Testis (tissue), 3 donors: Measurements from ENCODE around the gene GUCA1C. TPM values are rescaled to one million over a fixed set of nuclear protein-coding genes. Genes with fewer than 3 reads are reported as not detected.

Experiments used
- DNase-seq: peaks from one replicate; pipeline ENCODE4 v3.0.0-alpha.2; 2019
- H3K27ac ChIP-seq, 2 donors: fragments of 200-600 bp; sonication (generic); one replicate each; pipeline ENCODE4 v1.5.1; 2019
- H3K27me3 ChIP-seq: fragments of 200-600 bp; sonication (generic); one replicate; pipeline ENCODE4 v1.5.1; 2019
- H3K36me3 ChIP-seq: fragments of 200-600 bp; sonication (generic); one replicate; pipeline ENCODE4 v1.5.1; 2017; ENCODE audit warnings: low read depth; ENCODE audit errors: missing control alignments
- H3K4me1 ChIP-seq: fragments of 200-600 bp; sonication (generic); one replicate; pipeline ENCODE4 v1.5.1; 2019
- H3K4me3 ChIP-seq, 2 donors: fragments of 200-600 bp; sonication (generic); one replicate each; pipeline ENCODE4 v1.5.1; 2017 to 2019
- H3K9me3 ChIP-seq: fragments of 200-600 bp; sonication (generic); one replicate; pipeline ENCODE4 v1.5.1; 2017
- POLR2A ChIP-seq: fragments of 450-650 bp; IDR thresholded peaks from one replicate; pipeline ENCODE4 v1.6.1; 2017; ENCODE audit warnings: antibody characterized with exemption, mild to moderate bottlenecking, moderate library complexity
- WGBS, 2 donors: methylation state at CpG; one replicate each; pipeline ENCODE4 v1.1.5; 2018; 5-methylcytosine and 5-hydroxymethylcytosine counted together
- intact Hi-C: fragments of 100-400 bp; cut with DNase I; formaldehyde crosslinking; loops from one replicate; pipeline ENCODE4 v1.15.1; 2023; ENCODE audit warnings: low total_unique reads
- polyA plus RNA-seq: library from polyadenylated mRNA; stranded (reverse); fragments of 350-450 nt; fragmentation: Illumina TruSeq; extraction: RNeasy Lipid Tissue Mini Kit (QIAGEN cat#74804); gene quantifications from one replicate; pipeline ENCODE4 v1.2.3, GENCODE V29; 2014; ENCODE audit warnings: low read depth, low replicate concordance; ENCODE audit not compliant: insufficient read depth
- total RNA-seq, 2 donors: library from RNA; depleted of rRNA; stranded (reverse); fragments of >200 nt; gene quantifications; one replicate each; pipeline ENCODE4 v1.2.3, GENCODE V29; 2016
- TF ChIP-seq, protein P1 (sequence below), 3 experiments: fragments of 450-650 bp in 2 of 3; fragments of 200-600 bp in 1 of 3; sonication (generic) in 1 of 3; IDR thresholded peaks; one replicate each; pipeline ENCODE4 v1.5.1; 2016 to 2019; ENCODE audit warnings: antibody characterized with exemption in 3 of 3, mild to moderate bottlenecking in 2 of 3, moderate library complexity in 1 of 3

The GUCA1C gene
- total and polyA plus RNA-seq, 3 donors from 2014 or later = 0.87 to 2.0 (median 1.1) TPM

DNA sequence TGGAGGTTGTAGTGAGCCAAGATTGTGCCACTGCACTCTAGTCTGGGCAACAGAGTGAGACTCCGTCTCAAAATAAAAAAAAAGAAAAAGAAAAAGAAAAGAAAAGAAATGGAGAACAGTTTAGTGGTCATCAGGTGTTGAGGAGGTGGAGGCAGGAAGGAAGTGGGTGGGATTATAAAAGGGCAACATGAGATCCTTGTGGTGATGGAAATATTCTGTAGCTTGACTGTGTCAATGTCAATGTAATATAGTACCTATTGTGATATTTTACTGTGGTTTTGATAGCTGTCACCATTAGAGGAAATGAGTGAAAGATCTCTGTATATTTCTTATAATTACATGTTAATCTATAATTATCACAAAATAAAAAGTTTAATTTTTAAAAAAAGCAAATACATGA, 70.3 kb downstream of the GUCA1C start:
- TF ChIP-seq, protein P1, sequence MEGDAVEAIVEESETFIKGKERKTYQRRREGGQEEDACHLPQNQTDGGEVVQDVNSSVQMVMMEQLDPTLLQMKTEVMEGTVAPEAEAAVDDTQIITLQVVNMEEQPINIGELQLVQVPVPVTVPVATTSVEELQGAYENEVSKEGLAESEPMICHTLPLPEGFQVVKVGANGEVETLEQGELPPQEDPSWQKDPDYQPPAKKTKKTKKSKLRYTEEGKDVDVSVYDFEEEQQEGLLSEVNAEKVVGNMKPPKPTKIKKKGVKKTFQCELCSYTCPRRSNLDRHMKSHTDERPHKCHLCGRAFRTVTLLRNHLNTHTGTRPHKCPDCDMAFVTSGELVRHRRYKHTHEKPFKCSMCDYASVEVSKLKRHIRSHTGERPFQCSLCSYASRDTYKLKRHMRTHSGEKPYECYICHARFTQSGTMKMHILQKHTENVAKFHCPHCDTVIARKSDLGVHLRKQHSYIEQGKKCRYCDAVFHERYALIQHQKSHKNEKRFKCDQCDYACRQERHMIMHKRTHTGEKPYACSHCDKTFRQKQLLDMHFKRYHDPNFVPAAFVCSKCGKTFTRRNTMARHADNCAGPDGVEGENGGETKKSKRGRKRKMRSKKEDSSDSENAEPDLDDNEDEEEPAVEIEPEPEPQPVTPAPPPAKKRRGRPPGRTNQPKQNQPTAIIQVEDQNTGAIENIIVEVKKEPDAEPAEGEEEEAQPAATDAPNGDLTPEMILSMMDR (IDR thresholded peaks at IDR 0.05) = no peak
- no peak for TF ChIP-seq POLR2A
- intact Hi-C loops = no loop called here
- WGBS, 2 donors = 0 to 100% methylated on average over 1 of the region's 1 CpG
- Histone ChIP-seq H3K36me3 (no peaks in the 10 kb centered on the region), H3K27ac (no peak overlapping the region), H3K4me3 (no peak overlapping the region), H3K9me3 (no peaks in the 10 kb centered on the region), H3K4me1 (no peaks in the 10 kb centered on the region), H3K27me3 (no peaks in the 10 kb centered on the region)
- no peak for DNase-seq

DNA sequence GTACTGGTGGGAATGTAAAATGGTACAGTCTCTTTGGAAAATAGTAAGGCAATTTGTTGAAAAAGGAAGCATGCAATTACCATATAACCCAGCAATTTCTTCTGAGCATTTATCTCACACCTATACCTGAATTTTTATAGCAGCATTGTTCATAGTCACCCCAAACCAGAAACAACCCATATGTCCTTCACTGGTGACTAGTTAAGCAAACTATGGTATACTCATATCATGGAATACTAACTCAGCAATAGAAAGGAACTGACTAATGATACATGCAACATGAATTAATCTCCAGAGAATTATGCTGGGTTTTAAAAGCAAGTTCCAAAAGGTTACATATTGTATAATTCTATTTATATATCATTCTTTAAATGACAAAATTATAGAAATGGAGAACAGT, 70.9 kb downstream of the GUCA1C start:
- H3K4me1 ChIP-seq = no peaks in the 10 kb centered on the region
- H3K4me3 ChIP-seq = no peak overlapping the region
- no peak overlapping the region for H3K27ac ChIP-seq
- no peaks in the 10 kb centered on the region for H3K9me3 ChIP-seq
- H3K36me3 ChIP-seq = no peaks in the 10 kb centered on the region
- intact Hi-C loops = no loop called here
- no peak for TF ChIP-seq POLR2A
- TF ChIP-seq, protein P1 (IDR thresholded peaks at IDR 0.05) = no peak
- DNase-seq = no peak
- H3K27me3 ChIP-seq = no peaks in the 10 kb centered on the region

DNA sequence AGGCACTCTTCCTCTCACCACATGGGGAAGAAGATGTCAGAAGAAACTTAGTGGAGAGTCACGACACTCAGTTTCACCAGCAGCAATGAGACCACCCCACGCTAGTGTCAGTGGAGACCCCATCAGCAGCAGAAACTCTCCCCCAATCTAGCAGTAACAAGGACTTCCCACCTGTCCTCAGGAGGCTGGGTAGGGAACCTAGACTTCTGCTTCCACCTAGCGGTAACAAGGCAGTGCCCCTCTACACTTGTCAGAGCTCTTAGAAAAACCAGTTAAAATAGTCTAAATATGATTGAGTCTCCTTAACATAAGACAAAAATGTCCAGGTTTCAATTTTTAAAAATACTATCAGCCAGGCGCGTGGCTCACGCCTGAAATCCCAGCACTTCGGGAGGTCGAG, 73.8 kb downstream of the GUCA1C start:
- TF ChIP-seq POLR2A = no peak
- TF ChIP-seq, protein P1 (IDR thresholded peaks at IDR 0.05) = no peak
- H3K4me1 ChIP-seq = no peaks in the 10 kb centered on the region
- H3K27me3 ChIP-seq = no peaks in the 10 kb centered on the region
- no peaks in the 10 kb centered on the region for H3K9me3 ChIP-seq
- WGBS, 2 donors = 61 to 71% methylated on average over 6 to 8 of the region's 8 CpGs
- DNase-seq = no peak
- H3K36me3 ChIP-seq = no peaks in the 10 kb centered on the region
- intact Hi-C loops = no loop called here
- H3K4me3 ChIP-seq = no peak overlapping the region
- no peak overlapping the region for H3K27ac ChIP-seq

DNA sequence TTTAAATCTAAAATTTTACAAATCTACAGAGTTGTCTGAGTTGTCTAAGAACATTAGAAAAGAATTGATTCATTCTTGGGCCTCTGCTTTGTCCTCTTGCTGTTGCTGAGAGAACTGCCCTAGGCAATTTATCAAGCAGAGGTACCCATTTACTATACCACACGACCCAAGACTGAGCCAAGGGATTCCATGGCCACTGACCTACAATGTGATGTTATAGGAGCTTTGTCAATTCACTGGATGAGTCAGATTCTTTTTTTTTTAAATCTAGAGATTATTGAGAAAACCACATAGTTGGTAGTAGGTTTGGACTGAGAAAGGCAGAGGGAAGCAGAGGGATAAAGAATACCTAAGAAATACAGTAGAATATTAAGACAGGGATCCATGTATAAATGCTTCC, 75.8 kb downstream of the GUCA1C start:
- H3K9me3 ChIP-seq = no peaks in the 10 kb centered on the region
- no peaks in the 10 kb centered on the region for H3K4me1 ChIP-seq
- intact Hi-C loops = no loop called here
- no peaks in the 10 kb centered on the region for H3K36me3 ChIP-seq
- TF ChIP-seq, protein P1 (IDR thresholded peaks at IDR 0.05) = no peak
- no peak for TF ChIP-seq POLR2A
- no peaks in the 10 kb centered on the region for H3K27me3 ChIP-seq
- no peak overlapping the region for H3K4me3 ChIP-seq
- H3K27ac ChIP-seq = no peak overlapping the region
- DNase-seq = no peak
- 39 to 57% methylated on average over 1 of the region's 1 CpG for WGBS, 2 donors

DNA sequence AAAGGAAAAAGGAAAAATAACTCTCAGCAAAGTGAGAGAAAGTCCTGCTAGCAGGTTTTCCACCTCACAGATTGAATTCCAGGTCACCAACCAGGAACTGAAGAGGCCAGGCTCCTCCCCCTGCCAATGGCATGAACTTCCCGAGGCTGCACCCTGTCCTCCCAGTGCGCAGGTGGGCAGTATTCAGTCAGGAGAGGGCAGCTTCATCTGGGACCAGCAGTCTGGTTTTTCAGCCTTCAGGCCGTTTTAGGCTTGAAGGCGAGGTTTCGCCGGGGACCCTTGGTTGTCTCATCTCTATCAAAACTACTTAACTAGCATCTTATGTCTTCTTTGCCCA, 89.9 kb downstream of the GUCA1C start:
- no peak for DNase-seq
- H3K27me3 ChIP-seq = no peaks in the 10 kb centered on the region
- WGBS, 2 donors = 61 to 66% methylated on average over 6 of the region's 6 CpGs
- H3K9me3 ChIP-seq = no peaks in the 10 kb centered on the region
- H3K4me3 ChIP-seq = no peak overlapping the region
- intact Hi-C loops = no loop called here
- no peaks in the 10 kb centered on the region for H3K4me1 ChIP-seq
- no peaks in the 10 kb centered on the region for H3K36me3 ChIP-seq
- TF ChIP-seq, protein P1 (IDR thresholded peaks at IDR 0.05) = no peak
- TF ChIP-seq POLR2A = no peak
- no peak overlapping the region for H3K27ac ChIP-seq
